ENCODE data around the gene PIP5K1A.

Gene PIP5K1A

GRCh38 chr1:151198254-151199127, at the start of gene PIP5K1A:
TSS of gene PIP5K1A (plus strand) at chr1:151198552. CDS start at chr1:151198997, 445 bp downstream.
- ATAC-seq: peak; percentile 77
- TF ChIP-seq ZFP3 (CRISPR knock-in tag; IDR thresholded peaks at IDR 0.05) (no peak), CREB5 (CRISPR knock-in tag; IDR thresholded peaks at IDR 0.05; ENCODE audit: low read depth) (no peak), SNAI2 (CRISPR knock-in tag; IDR thresholded peaks at IDR 0.05) (no peak), ZFP30 (CRISPR knock-in tag; IDR thresholded peaks at IDR 0.05) (no peak), TSHZ2 (CRISPR knock-in tag; IDR thresholded peaks at IDR 0.05) (no peak), ZC3H10 (CRISPR knock-in tag; IDR thresholded peaks at IDR 0.05) (no peak), ARNTL (CRISPR knock-in tag; IDR thresholded peaks at IDR 0.05; ENCODE audit: borderline replicate concordance, low read depth) (no peak), TOX (CRISPR knock-in tag; IDR thresholded peaks at IDR 0.05; ENCODE audit: borderline replicate concordance) (no peak), CSDC2 (CRISPR knock-in tag; IDR thresholded peaks at IDR 0.05) (no peak), ZNF8 (CRISPR knock-in tag; IDR thresholded peaks at IDR 0.05) (no peak), CSRNP3 (CRISPR knock-in tag; IDR thresholded peaks at IDR 0.05) (no peak), BACH2 (CRISPR knock-in tag; IDR thresholded peaks at IDR 0.05; ENCODE audit: borderline replicate concordance) (no peak), TCF4 (CRISPR knock-in tag; IDR thresholded peaks at IDR 0.05; ENCODE audit: borderline replicate concordance) (no peak), PPARA (CRISPR knock-in tag; IDR thresholded peaks at IDR 0.05; ENCODE audit: borderline replicate concordance) (no peak), GLIS3 (CRISPR knock-in tag; IDR thresholded peaks at IDR 0.05) (no peak), RARB (CRISPR knock-in tag; IDR thresholded peaks at IDR 0.05) (no peak), PATZ1 (CRISPR knock-in tag; IDR thresholded peaks at IDR 0.05; ENCODE audit: borderline replicate concordance) (no peak), ESRRG (CRISPR knock-in tag; IDR thresholded peaks at IDR 0.05) (no peak), ZNF565 (CRISPR knock-in tag; conservative IDR thresholded peaks at IDR 0.05; ENCODE audit: low read depth) (no peak), ZNF70 (CRISPR knock-in tag; IDR thresholded peaks at IDR 0.05) (no peak)

- peak; percentile 70 for ATAC-seq
- TF ChIP-seq GLIS3 (CRISPR knock-in tag; IDR thresholded peaks at IDR 0.05) (no peak), ESRRG (CRISPR knock-in tag; IDR thresholded peaks at IDR 0.05) (no peak), ZC3H10 (CRISPR knock-in tag; IDR thresholded peaks at IDR 0.05) (no peak), ARNTL (CRISPR knock-in tag; IDR thresholded peaks at IDR 0.05; ENCODE audit: borderline replicate concordance, low read depth) (no peak), TSHZ2 (CRISPR knock-in tag; IDR thresholded peaks at IDR 0.05) (no peak), TCF4 (CRISPR knock-in tag; IDR thresholded peaks at IDR 0.05; ENCODE audit: borderline replicate concordance) (no peak), CSDC2 (CRISPR knock-in tag; IDR thresholded peaks at IDR 0.05) (no peak), ISL1 (CRISPR knock-in tag; IDR thresholded peaks at IDR 0.05) (no peak), ZNF8 (CRISPR knock-in tag; IDR thresholded peaks at IDR 0.05) (no peak), ZNF565 (CRISPR knock-in tag; conservative IDR thresholded peaks at IDR 0.05; ENCODE audit: low read depth) (no peak), OSR1 (CRISPR knock-in tag; IDR thresholded peaks at IDR 0.05) (no peak), BACH2 (CRISPR knock-in tag; IDR thresholded peaks at IDR 0.05; ENCODE audit: borderline replicate concordance) (no peak), PATZ1 (CRISPR knock-in tag; IDR thresholded peaks at IDR 0.05; ENCODE audit: borderline replicate concordance) (no peak), ZFP3 (CRISPR knock-in tag; IDR thresholded peaks at IDR 0.05) (no peak), ZNF70 (CRISPR knock-in tag; IDR thresholded peaks at IDR 0.05) (no peak), RARB (CRISPR knock-in tag; IDR thresholded peaks at IDR 0.05) (no peak), SNAI2 (CRISPR knock-in tag; IDR thresholded peaks at IDR 0.05) (no peak), POU6F1 (CRISPR knock-in tag; IDR thresholded peaks at IDR 0.05; ENCODE audit: borderline replicate concordance, low read depth) (no peak), PPARA (CRISPR knock-in tag; IDR thresholded peaks at IDR 0.05; ENCODE audit: borderline replicate concordance) (no peak)
These were observed 41.9 kb upstream of the PIP5K1A start, which contains the start of gene TNFAIP8L2 for GRCh38 chr1:151156515-151156819. TSS of gene TNFAIP8L2 (plus strand) at chr1:151156649. CDS start at chr1:151158698, 2,049 bp downstream.
